HG03196 (cell line): Measurements from ENCODE around the gene LRRC2.
"Not testable (repeated sequence)": the region's sequence is repeated elsewhere in the genome, so short reads cannot be mapped to it uniquely, and the experiment has no call there.

ENCODE experiments used
- ATAC-seq: cut with Tn5 transposase; IDR thresholded peaks from one replicate; pipeline ENCODE4 v1.9.1; 2021; ENCODE audit not compliant: unreplicated experiment

The LRRC2 gene, protein sequence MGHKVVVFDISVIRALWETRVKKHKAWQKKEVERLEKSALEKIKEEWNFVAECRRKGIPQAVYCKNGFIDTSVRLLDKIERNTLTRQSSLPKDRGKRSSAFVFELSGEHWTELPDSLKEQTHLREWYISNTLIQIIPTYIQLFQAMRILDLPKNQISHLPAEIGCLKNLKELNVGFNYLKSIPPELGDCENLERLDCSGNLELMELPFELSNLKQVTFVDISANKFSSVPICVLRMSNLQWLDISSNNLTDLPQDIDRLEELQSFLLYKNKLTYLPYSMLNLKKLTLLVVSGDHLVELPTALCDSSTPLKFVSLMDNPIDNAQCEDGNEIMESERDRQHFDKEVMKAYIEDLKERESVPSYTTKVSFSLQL

DNA sequence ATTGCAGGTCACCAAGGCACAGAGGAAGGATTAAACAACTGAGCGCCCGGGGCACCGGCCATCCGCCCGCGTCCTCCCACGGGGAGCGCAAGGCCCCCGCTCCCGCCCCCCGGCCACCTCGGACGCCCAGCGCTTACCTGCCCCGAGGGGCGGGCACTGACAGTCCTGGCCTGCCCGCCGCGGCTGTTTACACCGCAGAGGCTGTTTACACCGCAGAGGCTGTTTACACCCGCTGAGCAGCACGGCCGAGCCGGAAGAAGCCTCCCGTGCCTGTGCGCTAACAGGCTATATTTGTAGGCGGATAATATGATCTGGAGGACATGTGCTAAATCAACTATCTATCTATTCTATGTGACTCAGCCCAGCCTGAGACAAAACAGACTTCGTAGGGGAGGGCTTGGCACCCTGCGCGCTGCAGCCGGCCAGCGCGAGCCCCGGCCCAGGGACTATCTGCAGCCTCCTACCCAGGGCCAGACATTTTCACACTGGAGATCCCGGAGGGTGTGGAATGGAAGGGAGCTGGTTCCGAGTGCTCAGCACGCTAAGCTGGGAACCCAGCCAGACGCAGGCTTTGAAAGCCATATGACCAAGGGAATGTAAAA lies at the start of gene LRRC2:
Gene LRRC2, minus strand, starts transcription at position 263 of the 602 bp plus-strand sequence. CDS start 14,711 bp downstream, outside the sequence.
- no peak for ATAC-seq

DNA sequence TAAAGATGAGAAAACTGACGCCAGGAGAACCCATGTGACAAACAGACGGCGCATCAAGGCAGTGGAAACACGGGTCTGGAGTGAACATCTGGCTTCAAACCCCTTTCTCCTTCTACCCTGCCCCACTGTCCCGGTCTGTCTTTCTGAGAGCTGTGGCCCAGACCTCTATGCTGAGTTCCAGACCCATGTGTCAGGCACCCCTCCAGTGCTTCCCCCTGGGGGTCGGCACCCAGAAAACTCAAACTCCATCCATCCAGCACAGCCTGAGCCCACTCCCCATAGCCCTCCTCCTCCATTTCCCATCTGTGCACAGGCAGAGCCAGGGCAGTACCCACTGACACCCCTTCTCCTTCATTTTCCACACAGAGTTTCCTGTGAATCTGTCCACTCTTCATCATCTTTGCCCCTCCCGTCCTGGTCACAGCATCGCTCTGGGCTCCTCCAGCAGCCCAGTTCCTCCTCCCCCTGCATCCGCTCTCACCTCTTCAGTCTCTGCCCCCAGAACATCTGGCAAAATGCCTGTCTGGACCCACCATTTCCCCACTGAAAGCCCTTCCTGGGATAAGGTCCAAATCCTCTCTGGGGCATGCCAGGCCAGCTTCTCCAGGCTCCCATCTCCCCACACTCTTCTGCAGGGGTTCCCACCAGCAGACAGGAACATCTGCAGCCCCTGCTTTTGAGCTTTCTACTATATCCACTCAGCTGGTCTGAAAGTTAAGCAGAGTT lies 49.1 kb upstream of the LRRC2 start:
- no peak for ATAC-seq

DNA sequence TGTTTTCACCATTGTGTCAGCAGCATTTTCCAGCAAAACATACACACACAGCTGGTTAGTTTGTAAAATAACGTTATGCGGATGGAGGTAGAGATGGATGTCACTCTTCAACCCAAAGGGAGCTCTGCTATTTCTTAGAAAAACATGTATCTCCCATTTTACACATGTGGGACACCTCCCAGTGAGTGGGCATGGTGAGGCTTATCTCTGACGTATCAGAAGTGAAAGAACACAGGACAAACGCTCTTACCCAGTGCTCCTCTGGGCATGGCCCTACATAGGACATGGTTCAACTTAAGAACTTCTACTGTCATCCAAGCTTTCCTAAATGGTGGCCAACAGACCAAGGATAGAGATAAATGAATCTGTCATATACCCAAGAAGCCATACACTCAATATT lies 48.3 kb upstream of the LRRC2 start:
- no peak for ATAC-seq

DNA sequence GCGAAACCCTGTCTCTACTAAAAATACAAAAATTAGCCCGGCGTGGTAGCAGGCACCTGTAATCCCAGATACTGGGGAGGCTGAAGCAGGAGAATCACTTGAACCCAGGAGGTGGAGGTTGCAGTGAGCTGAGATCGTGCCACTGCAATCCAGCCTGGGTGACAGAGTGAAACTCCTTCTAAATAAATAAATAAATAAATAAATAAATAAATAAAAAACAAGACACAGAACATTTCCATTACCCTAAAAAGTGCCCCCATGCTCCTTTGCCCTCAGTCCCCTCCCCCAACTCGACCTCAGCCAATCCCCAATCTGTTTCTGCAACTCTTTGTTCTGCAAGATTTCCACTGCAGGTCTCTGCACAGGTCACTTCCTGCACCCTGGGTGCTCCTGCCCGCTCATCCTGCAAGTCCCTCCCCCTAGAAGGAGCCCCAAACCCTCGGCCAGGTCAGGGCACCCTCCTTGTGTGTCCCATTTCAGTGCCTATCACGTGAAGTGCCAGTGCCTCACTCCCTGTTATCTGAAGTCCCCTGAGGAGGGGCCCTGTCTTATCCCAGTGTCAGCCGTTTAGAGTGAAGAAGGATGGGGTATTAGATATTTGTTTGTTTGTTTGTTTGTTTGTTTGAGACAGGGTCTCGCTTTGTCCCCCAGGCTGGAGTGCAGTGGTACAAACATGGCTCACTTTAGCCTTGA lies 47.4 kb upstream of the LRRC2 start:
- no peak for ATAC-seq

DNA sequence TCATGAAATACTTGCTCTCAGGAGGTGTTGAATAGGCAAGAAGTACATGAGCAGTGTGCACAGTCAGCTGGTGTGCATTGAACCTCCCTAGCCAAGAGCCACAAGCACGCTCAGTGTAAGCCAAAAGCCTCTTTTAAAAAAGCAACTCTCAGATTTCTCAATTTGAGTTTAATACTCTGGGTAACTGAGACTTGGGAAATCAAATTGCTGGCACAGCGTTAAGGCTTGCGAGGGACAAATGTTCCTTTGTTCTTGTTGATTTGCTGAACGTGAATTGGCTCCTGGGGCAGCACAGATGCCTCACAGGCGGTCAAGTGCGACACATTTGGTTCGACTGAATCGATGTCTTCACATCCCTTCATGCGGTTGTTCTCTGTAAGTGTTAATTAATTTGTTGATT lies 46.2 kb upstream of the LRRC2 start, which contains the start of gene FAM240A:
Gene FAM240A, plus strand, starts transcription at position 202 of the 400 bp plus-strand sequence. Its CDS starts 159 bp downstream, at position 361.
- ATAC-seq = no peak

DNA sequence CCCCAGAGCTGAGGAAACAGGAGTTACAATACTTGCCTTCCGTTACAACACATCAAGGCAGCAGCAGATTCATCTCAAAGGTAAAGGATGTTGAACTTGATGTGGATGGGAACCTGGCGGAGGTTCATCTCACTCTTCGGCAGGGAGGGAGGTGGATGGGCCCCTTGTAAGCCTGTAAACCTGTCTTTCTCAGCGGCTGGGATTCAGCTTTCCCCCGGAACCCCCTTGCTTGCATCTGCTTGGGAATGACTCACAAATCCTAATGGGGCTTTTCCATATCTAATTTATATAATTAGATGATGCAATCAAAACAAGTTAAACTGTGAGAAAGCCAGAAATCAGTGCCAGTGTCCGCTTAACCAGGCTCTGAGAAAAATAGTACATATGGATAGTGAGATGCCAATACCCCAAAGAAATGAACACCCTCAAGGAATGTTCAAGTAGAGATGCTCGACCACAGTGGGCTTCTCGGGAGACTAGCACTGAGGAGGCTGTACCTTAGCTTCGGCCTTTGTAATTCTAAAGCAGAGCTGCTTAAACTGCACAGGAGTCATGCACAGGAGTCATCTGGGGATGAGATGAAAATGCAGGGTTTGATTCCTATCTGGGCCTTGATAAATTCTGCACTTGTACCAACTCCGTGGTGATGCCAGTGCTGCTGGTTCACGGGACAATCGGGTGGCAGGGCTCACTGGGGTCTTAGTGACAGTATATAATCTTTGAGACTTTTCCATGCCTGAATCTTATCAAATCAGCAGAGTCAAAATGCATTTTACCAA lies 44.0 kb upstream of the LRRC2 start:
- ATAC-seq = no peak

DNA sequence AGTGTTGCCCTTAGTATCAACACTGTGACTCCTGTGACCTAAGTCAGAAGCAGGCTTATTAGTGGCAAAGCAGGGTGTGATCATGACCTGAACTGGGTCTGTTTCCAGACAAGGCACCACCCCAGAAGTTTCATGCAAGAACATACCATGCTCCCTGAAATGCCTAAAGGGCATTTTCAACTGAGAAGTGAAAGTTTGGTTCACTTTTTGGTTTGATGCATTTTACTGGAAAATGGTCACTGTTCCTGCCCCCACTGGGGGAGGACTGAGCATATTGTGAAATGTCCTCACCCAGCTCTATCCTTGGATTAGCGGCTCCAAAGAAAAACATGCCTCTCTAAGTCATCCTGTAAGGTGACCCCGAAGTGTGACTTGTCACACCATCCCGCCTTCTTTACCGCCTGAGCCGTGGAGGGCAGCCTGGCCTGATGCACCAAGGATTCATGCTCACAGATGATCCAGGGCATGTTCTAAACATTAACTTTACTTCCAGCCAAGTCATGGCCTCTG lies 43.2 kb upstream of the LRRC2 start:
- ATAC-seq = no peak

DNA sequence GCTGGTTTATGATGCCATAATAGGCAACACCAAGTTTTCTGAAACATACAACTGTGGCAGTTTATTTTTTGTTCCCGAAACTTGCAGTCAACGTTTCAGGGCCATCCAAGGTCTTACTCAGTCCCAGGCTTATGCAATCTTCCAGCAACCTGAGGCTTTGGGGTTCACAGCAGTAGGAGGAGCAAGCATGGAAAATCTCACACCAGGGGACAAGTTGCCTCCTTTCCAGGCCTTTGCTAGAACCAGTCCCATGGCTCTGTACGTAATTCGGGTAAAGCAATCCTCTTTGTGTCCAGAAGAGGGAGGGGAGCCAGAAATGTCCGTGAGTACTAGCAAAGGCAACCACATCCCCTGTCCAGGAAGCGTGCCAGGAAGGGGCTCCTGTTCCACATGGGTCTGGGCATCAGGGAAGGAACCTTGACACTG lies 41.5 kb upstream of the LRRC2 start:
- no peak for ATAC-seq

DNA sequence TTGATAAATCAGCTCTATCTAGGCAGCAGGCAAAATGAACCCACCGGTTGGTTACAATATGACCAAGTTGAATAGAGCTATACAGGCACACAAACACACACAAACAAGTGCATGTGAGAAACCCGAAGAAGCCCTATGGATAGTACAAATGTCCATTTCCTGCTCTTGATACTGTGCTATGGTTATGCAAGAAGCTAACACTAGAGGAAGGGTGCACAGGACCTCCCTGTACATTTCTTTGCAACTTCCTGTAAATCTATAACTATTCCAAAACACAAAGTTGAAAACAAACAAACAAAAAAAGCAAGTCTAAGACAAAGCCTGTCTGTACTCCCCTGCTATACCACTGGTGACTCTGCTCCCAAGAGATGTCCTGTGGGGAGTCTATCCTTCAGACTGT lies 38.0 kb upstream of the LRRC2 start:
- ATAC-seq = no peak

DNA sequence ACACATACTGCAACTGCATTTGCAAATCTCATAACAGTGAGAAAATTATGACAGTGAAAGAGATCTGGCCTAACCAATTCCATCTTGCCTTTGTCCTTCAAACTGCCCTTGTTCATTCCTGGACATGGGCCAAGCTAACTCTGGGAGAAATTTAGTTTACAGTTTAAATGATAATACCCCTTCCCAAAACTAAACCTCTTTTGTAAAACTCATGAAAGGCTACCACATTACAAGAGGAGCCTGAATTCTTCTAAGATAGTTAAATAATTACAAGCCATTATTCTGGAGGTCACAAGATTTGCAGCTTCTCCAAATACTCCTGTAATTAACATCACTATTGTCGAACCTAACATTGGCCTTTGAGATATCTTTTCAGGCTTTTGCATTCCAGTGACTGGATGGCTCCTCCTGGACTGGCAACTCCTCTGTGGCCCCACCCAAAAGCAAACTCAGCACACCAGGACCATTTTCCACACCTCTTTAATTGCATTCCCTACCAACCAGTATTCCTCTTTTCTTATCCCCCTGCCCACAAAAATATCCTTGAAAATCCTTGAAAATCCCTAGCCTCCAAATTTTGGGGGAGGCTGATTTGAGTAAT lies 37.4 kb upstream of the LRRC2 start:
- ATAC-seq = no peak

DNA sequence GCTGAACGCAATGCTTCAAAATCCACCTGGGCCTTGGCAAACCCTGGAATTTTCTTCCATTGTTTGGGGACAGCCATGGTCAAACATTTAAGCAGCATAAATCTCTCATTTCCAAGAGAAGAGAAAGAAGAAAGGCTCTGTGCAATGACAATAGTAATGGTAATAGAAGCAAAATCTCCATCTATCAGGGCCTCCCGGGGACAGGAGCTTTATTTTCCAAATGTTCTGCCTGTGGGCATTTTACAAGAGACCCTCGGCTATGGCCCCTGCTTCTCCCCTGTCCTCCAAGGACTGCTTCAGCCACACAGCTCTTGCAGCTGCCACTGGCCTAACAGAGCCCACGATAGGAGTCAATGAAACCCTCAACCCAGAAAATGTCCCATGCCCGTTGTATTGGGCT lies 33.5 kb upstream of the LRRC2 start:
- ATAC-seq = no peak

DNA sequence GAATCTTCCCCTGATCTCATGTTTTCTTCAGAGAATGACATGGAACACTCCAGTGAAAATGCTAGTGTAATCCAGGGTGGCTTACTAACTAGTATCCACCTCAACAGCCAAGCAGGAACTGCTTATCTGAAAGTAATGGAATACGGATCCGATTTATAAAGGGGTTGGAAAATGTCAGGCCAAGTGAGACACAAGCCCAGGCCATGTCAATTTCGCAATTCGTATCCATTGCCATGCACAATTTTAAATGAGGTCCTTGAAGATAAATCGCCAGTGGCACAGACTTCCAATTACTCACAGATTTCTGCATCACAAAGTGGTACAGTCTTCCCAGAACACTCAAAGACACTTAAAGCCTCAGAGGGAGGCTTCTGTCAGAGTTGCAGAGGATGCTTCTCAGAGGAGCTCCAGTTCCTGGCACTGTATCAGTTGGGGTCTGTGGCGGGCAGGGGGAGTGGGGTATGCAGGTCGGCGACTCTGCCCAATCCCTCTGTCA lies 29.8 kb upstream of the LRRC2 start:
- no peak for ATAC-seq

DNA sequence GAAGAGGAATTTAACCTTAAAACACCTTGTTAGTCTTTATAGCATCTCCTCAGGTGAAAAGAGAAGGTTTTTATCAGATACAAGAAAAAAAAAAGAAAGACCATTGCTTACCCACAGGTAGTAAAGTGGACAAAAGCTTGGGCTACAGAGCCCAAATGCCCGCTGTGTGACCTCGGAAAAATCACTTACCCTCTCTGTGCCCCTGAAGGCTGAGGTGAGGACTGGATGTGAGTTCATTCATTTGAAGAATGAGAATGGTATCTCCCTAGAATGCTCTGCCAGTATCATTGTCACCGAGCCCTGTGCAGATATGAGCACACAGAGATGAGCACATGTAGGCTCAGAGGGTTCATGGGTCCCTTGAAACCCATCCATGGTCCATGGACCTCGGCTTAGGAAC lies 28.6 kb upstream of the LRRC2 start:
- no peak for ATAC-seq

DNA sequence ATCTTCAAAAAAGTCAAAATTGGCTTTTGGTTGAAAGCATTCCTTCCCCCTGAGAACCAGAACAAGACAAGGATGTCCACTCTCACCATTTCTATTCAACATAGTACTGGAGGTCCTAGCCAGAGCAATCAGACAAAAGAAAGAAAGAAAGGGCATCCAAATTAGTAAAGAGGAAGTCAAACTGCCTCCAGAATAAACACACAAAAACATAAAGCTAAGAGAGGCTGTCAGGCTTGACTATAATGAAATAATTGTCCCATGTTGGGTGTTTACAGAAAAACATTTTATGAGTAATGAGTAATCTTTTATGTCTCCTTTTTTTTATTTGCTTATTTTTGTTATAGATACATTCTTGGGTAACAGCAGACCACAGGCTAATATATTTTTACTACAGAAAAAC lies 27.9 kb upstream of the LRRC2 start:
- no peak for ATAC-seq

DNA sequence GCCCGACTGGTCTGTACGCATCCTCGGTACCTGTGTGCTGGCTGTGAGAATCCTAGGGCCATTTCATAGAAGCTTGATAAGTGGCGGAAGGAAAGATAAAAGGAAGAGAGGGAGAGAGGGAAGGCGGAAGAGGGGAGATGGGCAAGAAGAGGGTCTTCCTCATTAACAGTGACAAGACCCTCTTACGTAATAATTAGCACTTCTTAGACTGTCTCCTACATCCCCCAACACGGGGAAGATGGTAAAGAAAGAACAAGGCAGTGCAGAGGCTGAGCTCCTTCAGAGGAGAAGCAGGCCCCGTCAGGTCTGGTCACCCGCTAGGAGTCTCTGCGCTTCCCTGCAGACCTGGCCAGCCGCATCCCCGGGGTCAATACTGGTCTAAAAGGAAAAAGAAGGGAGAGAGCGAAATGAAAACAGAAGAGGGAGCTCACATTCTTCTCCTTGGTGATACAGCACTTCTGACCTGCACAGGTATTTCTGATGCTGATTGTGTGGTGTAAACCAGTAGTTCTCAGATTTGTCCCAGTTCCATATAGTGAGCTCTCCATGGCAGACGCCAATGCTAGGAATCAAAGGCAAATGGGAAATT lies 27.3 kb upstream of the LRRC2 start:
- ATAC-seq = no peak

DNA sequence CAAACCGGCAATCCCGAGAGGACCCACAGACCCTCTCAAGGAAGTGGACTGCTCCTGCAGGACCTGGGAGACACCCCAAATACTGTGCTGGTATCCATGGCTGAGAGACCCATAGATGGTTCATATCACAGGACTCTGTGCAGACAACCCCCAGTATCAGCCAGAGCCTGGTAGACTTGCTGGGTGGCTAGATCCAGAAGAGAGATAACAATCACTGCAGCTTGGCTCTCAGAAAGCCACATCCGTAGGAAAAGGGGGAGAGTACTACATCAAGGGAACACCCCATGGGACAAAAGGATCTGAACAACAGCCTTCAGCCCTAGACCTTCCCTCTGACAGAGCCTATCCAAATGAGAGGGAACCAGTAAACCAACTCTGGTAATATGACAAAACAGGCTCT lies 21.2 kb upstream of the LRRC2 start:
- not testable (repeated sequence) for ATAC-seq

DNA sequence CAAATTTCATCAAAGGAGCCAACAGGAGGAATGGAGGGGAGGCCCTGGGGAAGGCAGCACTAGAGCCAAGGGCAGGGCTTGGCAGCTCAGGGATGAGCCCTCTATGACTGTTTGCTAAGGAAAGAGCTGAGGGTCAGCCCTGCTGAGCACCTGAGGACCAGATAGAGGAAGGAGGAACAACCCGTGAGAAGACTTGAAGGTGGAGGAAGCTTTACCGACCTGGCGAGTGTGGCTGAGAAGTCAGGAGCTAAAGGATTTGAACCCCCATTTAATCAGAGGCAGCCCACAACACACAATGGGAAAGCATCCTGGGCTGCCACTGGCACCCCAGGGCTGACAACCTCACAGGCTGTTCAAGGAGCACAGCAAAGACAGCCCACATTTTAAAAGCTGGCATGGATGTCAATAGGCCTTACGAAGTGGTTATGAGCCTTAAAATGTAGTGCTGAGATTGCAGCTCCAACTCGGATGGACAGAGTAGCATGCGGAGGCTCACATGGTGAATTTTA lies 20.7 kb upstream of the LRRC2 start:
- ATAC-seq = no peak

DNA sequence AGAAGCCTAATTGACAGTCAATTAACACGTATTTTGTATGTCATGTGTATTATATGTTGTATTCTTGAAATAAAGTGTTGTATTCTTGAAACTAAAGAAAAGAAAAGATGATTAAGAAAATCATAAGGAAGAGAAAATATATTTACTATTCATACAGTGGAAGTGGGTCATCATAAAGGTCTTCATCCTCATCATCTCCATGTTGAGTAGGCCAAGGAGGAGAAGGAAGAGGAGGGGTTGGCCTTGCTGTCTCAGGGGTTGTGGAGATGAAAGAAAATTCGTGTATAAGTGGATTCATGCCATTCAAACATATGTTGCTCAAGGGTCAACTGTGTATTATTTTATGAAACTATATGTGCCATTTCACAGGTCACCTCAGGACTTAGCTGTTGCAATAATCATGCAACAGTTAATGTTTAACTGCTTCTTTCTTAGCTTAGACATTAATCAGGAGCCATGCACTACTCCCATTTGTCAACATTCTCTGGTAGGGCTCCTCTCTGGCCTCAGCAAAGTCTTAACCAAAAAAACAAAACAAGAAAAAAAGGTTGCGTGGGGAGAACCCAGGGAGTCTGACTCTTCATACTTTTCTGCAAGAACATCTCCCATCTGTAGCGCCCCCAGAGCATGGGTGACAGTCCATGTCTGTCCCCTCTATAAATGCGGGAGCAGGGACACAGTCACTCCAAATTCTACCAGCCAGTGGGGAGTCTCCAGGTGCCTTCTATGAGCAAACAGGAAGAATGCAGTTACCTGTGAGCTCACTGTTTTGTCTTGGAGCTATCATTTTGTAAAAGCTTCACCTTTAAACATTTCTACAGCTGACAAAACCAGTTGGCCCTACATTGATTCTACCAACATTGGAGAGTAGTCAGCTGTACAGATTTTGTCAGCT lies 19.9 kb upstream of the LRRC2 start:
- no peak for ATAC-seq
